ENCODE data around the gene CNIH2. TPM values are rescaled to one million over a fixed set of nuclear protein-coding genes. Genes with fewer than 3 reads are reported as not detected.

Gene CNIH2
- total and polyA plus RNA-seq, 2 experiments from 2014 or later = 4.3 to 9.2 TPM

GRCh38 chr11:66233301-66233700, 44.7 kb upstream of the CNIH2 start (continued):
- TF ChIP-seq, protein P1, sequence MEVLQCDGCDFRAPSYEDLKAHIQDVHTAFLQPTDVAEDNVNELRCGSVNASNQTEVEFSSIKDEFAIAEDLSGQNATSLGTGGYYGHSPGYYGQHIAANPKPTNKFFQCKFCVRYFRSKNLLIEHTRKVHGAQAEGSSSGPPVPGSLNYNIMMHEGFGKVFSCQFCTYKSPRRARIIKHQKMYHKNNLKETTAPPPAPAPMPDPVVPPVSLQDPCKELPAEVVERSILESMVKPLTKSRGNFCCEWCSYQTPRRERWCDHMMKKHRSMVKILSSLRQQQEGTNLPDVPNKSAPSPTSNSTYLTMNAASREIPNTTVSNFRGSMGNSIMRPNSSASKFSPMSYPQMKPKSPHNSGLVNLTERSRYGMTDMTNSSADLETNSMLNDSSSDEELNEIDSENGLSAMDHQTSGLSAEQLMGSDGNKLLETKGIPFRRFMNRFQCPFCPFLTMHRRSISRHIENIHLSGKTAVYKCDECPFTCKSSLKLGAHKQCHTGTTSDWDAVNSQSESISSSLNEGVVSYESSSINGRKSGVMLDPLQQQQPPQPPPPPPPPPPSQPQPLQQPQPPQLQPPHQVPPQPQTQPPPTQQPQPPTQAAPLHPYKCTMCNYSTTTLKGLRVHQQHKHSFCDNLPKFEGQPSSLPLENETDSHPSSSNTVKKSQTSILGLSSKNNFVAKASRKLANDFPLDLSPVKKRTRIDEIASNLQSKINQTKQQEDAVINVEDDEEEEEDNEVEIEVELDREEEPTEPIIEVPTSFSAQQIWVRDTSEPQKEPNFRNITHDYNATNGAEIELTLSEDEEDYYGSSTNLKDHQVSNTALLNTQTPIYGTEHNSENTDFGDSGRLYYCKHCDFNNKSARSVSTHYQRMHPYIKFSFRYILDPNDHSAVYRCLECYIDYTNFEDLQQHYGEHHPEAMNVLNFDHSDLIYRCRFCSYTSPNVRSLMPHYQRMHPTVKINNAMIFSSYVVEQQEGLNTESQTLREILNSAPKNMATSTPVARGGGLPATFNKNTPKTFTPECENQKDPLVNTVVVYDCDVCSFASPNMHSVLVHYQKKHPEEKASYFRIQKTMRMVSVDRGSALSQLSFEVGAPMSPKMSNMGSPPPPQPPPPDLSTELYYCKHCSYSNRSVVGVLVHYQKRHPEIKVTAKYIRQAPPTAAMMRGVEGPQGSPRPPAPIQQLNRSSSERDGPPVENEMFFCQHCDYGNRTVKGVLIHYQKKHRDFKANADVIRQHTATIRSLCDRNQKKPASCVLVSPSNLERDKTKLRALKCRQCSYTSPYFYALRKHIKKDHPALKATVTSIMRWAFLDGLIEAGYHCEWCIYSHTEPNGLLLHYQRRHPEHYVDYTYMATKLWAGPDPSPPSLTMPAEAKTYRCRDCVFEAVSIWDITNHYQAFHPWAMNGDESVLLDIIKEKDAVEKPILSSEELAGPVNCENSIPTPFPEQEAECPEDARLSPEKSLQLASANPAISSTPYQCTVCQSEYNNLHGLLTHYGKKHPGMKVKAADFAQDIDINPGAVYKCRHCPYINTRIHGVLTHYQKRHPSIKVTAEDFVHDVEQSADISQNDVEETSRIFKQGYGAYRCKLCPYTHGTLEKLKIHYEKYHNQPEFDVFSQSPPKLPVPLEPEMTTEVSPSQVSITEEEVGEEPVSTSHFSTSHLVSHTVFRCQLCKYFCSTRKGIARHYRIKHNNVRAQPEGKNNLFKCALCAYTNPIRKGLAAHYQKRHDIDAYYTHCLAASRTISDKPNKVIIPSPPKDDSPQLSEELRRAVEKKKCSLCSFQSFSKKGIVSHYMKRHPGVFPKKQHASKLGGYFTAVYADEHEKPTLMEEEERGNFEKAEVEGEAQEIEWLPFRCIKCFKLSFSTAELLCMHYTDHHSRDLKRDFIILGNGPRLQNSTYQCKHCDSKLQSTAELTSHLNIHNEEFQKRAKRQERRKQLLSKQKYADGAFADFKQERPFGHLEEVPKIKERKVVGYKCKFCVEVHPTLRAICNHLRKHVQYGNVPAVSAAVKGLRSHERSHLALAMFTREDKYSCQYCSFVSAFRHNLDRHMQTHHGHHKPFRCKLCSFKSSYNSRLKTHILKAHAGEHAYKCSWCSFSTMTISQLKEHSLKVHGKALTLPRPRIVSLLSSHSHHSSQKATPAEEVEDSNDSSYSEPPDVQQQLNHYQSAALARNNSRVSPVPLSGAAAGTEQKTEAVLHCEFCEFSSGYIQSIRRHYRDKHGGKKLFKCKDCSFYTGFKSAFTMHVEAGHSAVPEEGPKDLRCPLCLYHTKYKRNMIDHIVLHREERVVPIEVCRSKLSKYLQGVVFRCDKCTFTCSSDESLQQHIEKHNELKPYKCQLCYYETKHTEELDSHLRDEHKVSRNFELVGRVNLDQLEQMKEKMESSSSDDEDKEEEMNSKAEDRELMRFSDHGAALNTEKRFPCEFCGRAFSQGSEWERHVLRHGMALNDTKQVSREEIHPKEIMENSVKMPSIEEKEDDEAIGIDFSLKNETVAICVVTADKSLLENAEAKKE (CRISPR knock-in tag; IDR thresholded peaks at IDR 0.05) = no peak
- TF ChIP-seq JUNB (IDR thresholded peaks at IDR 0.05; ENCODE audit: unreplicated experiment) = no peak
- no peak for TF ChIP-seq POLR2AphosphoS5 (IDR thresholded peaks at IDR 0.05; ENCODE audit: low read depth)
- TF ChIP-seq, protein P2, sequence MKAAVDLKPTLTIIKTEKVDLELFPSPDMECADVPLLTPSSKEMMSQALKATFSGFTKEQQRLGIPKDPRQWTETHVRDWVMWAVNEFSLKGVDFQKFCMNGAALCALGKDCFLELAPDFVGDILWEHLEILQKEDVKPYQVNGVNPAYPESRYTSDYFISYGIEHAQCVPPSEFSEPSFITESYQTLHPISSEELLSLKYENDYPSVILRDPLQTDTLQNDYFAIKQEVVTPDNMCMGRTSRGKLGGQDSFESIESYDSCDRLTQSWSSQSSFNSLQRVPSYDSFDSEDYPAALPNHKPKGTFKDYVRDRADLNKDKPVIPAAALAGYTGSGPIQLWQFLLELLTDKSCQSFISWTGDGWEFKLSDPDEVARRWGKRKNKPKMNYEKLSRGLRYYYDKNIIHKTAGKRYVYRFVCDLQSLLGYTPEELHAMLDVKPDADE (IDR thresholded peaks at IDR 0.05) = no peak
- no peak for TF ChIP-seq EZH2phosphoT487 (IDR thresholded peaks at IDR 0.05; ENCODE audit: unreplicated experiment)
- TF ChIP-seq NANOG (IDR thresholded peaks at IDR 0.05; ENCODE audit: borderline replicate concordance) = no peak
- TF ChIP-seq EZH2 (IDR thresholded peaks at IDR 0.05; ENCODE audit: low read depth, unreplicated experiment) = no peak
- TF ChIP-seq ZNF114 (CRISPR knock-in tag; IDR thresholded peaks at IDR 0.05) = no peak
- no peak for TF ChIP-seq CTCF (conservative IDR thresholded peaks at IDR 0.05; ENCODE audit: low read depth in 2 of 2)

Data from GM23338 (cell line).